GM15510 (cell line): ENCODE measurements around the gene RNU1-1.

ENCODE experiments used
- POLR2A ChIP-seq: IDR thresholded peaks from 3 replicates; pipeline ENCODE4 v1.6.1; 2011; ENCODE audit warnings: borderline replicate concordance; ENCODE audit not compliant: insufficient read length; ENCODE audit errors: extremely low read depth

RNU1-1 gene

DNA sequence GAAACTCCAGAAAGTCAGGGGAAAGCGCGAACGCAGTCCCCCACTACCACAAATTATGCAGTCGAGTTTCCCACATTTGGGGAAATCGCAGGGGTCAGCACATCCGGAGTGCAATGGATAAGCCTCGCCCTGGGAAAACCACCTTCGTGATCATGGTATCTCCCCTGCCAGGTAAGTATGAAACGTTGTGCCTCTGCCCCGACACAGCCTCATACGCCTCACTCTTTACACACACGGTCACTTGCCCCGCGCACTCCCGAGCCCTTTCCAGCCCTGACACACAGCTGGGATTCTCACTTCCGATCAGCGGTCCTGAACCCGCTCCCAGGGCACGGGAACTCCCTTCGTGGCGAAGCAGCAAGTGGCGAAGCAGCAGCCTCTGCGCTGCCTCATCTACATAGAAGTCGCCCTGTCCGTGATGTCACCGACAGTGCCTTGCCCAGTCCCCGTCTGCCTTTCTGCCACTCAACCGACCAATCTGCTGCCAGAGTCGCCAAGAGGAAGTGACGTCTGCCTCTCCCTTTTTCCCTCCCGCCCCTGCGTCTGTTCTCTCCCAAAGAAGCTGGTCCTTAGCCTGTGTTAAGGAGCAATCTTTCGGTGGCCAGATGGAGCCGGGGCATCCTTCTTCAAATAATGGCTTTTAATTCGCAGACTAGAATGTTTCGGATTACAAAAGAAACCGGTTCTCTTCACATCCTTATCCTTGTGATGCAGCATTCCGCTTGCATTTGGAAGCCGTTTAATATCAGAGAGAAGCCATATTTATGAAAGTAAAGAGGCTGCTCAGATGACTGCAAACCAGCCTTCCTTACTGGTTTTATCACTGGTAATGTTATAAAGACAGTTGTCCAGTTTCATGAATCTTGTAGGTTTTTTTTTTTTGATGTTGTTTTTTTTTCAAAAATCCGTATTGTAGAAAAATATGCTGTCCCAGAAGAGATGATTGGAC, at the start of gene RNU1-1:
TSS of gene RNU1-1 (minus strand) at position 179 of the 949 bp plus-strand sequence.
- TF ChIP-seq POLR2A = peak; percentile 44

DNA sequence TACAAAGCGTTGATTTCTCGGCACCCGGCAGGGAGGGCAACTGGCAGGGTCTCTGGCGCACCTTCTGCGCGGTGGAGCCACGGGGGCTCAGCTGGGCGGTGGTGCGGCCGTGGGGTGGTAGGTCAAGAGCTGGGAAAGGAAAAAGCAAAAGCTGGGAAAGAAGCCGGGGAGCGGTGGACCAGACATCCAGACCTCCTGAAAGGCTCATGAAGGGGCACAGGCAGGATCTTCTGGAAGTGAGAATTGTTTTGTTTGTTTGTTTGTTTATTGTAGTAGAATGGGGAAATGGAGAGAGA, 7.2 kb upstream of the RNU1-1 start:
- no peak for TF ChIP-seq POLR2A

DNA sequence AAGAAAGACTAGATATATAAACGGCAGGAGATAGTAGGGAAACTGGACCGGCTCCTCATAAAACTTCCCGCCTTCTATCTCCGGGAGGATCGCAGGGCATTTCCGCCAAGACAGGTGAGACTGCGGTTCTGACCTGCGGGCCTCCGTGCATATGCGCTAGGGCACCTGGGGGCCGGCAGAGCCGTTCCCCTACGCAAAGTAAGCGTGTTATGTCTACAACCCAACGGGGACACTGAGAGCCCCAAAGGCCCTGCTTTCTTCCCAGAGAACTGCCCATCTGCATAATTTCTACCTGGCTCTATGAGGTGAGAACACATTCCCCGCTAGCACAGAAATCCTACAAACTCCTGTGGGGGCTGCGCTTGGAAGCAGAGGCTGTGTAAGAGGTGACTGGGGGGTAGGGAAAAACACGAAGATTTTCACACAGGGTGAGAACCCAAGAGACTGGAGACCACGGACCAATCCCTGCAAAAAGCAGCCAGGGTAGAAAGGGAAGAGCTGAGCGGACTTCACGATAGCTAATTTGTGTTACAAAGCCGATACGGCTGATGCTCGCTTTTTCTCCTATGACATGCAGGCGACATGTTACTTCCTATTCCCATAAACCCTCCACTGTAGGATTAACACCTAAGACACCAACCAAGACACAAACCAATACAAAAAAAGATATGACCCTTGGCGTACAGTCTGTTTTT, 526 bp downstream of the RNU1-1 start:
- TF ChIP-seq POLR2A = peak; percentile 68

DNA sequence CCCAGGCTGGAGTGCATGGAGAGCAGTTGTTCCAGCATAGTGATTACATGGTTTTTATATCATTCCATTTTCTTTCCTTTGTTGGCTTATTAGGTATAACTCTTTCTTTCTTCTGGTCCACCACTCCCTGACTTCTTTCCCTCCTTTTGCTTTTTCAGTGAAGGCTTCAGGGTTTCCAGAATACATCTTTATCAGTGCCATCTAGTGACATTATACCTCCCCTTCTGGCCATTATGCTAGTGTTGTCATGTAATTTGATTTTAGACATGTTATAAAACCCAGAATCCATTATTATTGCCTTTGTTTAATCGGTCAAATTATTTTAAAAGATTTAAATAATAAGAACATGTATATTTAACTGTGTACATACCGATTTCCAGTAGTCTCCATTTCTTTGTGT, 10.6 kb downstream of the RNU1-1 start:
- no peak for TF ChIP-seq POLR2A

DNA sequence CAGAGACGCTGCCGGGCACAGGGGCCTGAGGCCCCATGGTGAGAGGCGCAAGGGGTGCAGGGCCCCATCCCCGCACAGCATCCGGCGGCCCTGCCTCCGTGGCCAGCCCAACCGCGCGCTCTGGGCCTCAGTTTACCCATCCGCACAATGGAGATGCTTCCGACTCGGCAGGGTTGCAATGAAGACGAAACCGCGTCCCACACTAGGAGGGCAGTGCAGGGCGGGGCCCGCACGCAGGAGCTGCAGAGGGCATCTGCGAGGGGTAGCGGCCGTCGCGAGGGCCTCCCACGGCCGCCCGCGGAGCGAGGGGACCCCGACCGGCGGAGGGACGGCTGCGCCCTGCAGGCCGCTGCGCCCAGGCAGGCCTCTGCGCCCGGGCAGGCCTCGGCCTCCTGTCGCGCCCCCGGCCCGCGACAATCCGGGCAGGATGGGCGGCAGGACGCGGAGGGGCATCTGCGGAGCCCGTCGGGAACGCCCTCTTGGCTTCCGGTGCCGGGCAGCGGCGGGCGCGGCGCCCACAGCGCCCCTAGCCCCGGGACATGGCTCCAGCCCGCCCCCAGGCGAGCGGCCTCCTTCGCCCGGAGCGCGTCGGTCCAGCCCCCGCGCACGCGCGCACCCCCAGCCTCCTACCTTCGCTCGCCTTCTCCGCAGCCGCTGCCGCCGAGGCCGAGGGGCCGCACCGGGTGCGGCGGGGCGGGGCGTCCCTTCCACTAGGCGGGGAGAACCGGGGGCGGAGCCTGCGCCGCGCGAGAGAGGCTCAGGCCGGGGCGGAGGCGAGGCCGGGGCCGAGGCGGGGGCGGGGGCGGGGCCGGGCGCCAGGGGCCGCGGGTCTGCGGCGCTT, 15.3 kb downstream of the RNU1-1 start:
- TF ChIP-seq POLR2A = peak; percentile 20

DNA sequence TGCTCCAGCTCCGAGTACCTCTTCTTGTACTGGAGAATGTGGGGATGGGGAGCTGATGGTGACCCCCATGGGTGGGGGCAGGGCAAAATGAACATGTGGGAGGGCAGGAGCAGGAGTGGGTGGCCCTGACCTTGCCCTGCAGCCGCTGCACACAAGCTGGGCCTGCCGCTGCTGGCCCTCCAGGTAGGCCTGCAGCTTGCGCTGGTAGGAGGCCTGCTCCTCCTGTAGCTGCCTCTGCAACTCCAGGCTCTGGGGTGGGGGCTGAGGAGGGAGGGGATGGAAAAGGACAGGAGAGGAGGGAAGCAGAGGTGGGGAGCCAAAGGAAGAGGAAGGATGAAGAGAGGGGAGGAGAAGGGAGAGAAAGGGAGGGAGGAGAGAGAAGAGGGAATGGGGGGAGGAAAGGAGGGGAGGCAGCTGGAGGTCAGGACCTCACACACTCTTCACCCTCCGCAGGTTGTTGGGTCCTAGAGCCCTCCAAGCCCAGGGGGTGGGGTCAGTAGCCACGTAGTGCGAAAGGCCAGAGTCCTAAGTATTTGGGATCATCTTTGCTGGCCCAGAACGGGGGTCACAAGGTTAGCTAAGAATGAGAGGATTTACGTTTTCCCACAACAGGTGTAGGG, 22.9 kb downstream of the RNU1-1 start:
- TF ChIP-seq POLR2A = no peak

DNA sequence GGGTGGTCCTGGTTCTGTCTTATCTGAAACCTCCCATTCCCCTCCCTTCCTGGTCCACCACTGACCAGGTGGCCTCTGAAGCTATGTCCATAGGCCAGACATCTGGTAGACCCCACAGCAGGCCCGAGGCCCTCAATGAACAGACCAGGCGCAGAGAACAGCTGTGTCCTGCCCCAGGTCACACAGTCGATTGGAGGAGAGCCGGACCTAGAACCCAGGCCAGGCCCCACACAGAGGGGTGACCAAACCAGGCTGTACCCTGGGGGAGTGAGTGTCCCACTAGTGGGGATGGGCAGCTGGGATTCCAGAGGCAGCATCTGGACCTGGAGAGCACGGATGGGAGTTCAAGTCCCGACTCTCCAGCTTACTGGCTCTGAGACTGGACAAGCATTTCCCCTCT, 29.2 kb downstream of the RNU1-1 start:
- no peak for TF ChIP-seq POLR2A

DNA sequence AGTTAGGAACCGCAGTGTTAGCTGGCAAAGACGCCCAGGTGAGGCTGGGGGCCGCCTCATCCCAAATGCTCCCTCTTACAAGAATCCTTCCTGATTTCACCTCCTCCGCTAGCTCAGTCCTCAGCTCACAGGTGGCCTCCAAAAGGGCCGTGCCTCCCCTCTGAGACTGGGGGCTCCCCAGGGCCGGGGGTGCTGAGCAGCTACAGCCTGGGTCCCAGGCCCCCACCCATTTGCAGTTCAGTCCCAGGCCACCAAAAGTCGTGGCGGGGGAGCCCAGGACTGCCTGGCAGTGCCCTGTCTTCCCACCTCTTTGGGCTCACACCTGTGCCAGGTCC, 29.6 kb downstream of the RNU1-1 start:
- no peak for TF ChIP-seq POLR2A

DNA sequence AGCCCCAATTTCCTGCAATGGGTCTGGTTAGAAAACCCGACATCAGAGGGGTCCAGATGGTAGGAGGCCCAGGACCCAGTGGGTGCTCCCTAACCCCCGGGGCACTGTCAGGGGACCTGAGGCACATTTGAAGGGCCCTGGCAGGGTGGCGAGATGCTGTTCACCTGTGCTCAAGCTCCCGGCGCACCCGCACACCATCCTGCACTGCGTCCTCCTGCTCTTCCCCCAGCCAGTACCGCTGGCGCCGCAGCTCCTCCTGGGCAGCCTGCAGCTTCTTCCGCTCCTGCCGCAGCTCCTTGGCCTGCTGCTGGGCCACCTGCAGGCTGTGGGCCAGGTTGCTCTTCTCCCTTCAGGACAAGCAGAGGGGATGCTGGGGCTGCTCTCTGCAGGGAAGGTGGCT, 36.0 kb downstream of the RNU1-1 start:
- TF ChIP-seq POLR2A = no peak

DNA sequence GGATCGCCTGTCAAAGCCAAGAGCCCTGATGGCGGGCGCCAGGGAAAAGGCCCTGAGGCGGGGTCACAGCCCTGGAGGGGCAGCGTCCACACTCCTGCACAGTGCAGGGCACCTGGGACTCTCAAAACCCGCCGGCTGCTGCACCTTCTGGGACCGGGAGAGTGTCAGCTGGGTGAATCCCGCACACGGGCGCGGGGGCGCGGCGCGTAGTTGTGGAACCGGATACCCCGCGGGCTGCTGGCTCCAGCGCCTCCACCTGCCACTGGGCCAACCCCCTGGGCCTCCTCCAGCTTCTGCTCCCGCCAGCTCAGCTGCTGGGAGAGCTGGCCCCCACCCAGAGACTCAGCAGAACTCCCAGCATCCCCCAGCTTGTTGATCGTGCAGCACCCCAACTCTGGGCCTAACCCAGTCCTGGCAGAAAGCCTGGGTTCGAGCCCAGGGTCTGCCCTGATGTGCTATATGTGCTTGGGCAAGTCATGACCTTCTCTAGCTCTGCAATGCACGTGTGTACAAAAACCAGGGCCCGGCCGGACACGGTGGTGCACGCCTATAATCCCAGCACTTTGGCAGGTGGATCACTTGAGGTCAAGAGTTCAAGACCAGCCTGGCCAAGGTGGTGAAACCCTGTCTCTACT, 39.8 kb downstream of the RNU1-1 start:
- TF ChIP-seq POLR2A = no peak

DNA sequence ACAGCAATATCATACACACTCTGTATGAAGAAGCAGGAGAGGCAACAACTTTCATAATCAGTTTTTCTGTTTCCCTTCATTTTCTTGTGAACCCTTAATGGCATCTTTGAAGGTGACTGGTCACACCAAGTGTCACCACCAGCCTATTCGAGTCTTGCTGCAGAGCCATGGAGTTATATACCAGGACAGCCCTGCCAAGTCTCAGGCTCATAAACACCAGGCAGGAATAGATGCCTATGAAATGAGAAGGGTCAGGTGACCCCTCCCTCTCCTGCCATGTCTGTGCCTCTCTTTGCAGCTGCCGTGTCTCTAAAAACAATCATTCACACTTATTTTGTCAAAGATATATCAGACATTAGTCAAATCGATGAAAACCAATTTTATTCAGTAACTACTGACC, 45.5 kb downstream of the RNU1-1 start:
- no peak for TF ChIP-seq POLR2A

DNA sequence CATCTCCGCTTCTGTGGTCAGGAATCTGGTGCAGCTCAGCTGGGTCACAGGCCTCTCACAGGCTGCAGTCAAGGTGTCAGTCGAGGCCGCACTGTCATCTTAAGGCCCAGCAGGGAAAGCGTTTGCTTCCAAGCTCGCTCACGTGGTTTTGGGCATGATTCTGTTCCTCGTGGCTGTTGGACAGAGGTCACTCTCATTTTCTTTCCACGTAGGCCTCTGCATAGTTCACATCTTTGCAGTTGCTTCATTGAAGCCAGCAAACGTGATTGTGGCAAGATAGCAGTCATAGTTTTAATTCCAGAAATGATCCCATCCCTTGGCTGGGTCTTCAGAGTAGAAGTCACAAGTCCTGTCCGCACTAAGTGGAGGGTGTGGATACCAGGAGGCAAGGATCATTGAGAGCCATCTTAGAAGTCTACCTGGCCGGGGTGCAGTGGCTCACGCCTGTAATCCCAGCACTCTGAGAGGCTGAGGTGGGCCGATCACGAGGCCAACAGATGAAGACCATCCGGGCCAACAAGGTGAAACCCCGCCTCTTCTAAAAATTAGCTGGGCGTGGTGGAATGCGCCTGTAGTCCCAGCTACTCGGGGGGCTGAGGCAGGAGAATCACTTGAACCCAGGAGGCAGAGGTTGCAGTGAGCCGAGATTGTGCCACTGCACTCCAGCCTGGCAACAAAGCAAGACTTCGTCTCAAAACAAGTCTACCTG, 49.0 kb downstream of the RNU1-1 start:
- TF ChIP-seq POLR2A = no peak
